Transverse colon (tissue), 3 donors: ENCODE measurements around the gene P3H3.

Source experiments
- CTCF ChIP-seq, 5 experiments: fragments of 200-600 bp in 3 of 5; fragments of 450-650 bp in 2 of 5; sonication (generic) in 3 of 5; IDR thresholded peaks; 1 replicate in 2 of 5; 2 replicates in 3 of 5; pipeline ENCODE4 v1.5.1; 2016 to 2017; ENCODE audit warnings: antibody characterized with exemption in 5 of 5, inconsistent platforms in 3 of 5, mild to moderate bottlenecking in 2 of 5, moderate library complexity in 1 of 5
- EP300 ChIP-seq: sonication (generic); formaldehyde crosslinking; IDR thresholded peaks from one replicate; pipeline ENCODE4 v1.6.1; 2017; ENCODE audit warnings: antibody characterized with exemption, low read depth
- POLR2A ChIP-seq: fragments of 450-650 bp; IDR thresholded peaks from one replicate; pipeline ENCODE4 v1.6.1; 2016; ENCODE audit warnings: antibody characterized with exemption, mild to moderate bottlenecking, moderate library complexity

GRCh38 chr12:6826734-6827436, 1.3 kb upstream of the P3H3 start:
- no peak for TF ChIP-seq CTCF (IDR thresholded peaks at IDR 0.05)
- no peak for TF ChIP-seq POLR2A
- TF ChIP-seq EP300, result no peak
